Thyroid gland (tissue), 4 donors: ENCODE measurements around the gene AGPAT4. TPM values are rescaled to one million over a fixed set of nuclear protein-coding genes. Genes with fewer than 3 reads are reported as not detected.

ENCODE experiments used
- DNase-seq, 2 donors: peaks; one replicate each; pipeline ENCODE4 v3.0.0-alpha.2; 2019
- H3K27ac ChIP-seq, 3 donors: fragments of 200-600 bp; sonication (generic); 1 replicate in 2 of 3; 2 replicates in 1 of 3; pipeline ENCODE4 v1.5.1; 2016 to 2019; ENCODE audit warnings: mild to moderate bottlenecking in 1 of 3, moderate library complexity in 1 of 3
- H3K27me3 ChIP-seq: fragments of 200-600 bp; sonication (generic); one replicate; pipeline ENCODE4 v1.5.1; 2019
- H3K36me3 ChIP-seq, 2 donors: fragments of 200-600 bp; sonication (generic); one replicate each; pipeline ENCODE4 v1.5.1; 2016 to 2019
- H3K4me1 ChIP-seq, 2 donors: fragments of 200-600 bp; sonication (generic); one replicate each; pipeline ENCODE4 v1.5.1; 2017 to 2019
- H3K4me3 ChIP-seq, 3 donors: fragments of 200-600 bp; sonication (generic); replicated peaks in 1 of 3; 1 replicate in 2 of 3; 2 replicates in 1 of 3; pipeline ENCODE4 v1.5.1; 2016; ENCODE audit warnings: mild to moderate bottlenecking in 1 of 3
- H3K9me3 ChIP-seq: fragments of 200-600 bp; sonication (generic); one replicate; pipeline ENCODE4 v1.5.1; 2017
- POLR2A ChIP-seq, 2 donors: fragments of 450-650 bp; IDR thresholded peaks; one replicate each; pipeline ENCODE4 v1.6.1; 2017; ENCODE audit warnings: antibody characterized with exemption in 2 of 2, mild to moderate bottlenecking in 2 of 2, moderate library complexity in 1 of 2
- WGBS, 2 donors: methylation state at CpG; one replicate each; pipeline ENCODE4 v1.1.5; 2017; 5-methylcytosine and 5-hydroxymethylcytosine counted together
- intact Hi-C: fragments of 100-400 bp; cut with DNase I; formaldehyde crosslinking; loops from one replicate; pipeline ENCODE4 v1.15.1; 2023
- total RNA-seq, 4 donors: library from RNA; depleted of rRNA; stranded (reverse); fragments of >200 nt; gene quantifications; one replicate each; pipeline ENCODE4 v1.2.3, GENCODE V29; 2016
- TF ChIP-seq, protein P1 (sequence below), 6 experiments: fragments of 200-600 bp in 3 of 6; fragments of 450-650 bp in 3 of 6; sonication (generic) in 3 of 6; IDR thresholded peaks; one replicate each; pipeline ENCODE4 v1.5.1; 2016 to 2019; ENCODE audit warnings: antibody characterized with exemption in 6 of 6, mild to moderate bottlenecking in 2 of 6, inconsistent platforms in 1 of 6, moderate library complexity in 1 of 6

AGPAT4 gene
- total RNA-seq, 4 donors from 2014 or later = 6.1 to 12.8 (median 6.9) TPM

DNA sequence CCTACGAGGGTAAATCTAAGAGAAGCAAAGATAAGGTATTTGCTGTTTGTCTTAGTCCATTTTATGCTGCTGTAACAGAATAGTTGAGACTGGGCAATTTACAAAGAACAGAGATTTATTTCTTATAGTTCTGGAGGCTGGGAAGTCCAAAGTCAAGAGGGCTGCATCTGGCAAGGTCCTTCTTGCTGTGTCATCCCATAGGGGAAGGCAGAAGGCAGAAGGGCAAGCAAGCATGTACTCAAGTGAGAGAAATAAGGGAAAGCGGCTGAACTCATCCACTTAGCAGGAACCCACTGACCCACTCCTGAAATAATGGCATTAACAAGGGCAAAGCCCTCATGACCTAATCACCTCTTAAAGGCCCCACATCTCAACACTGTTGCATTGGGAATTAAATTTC, 102.7 kb downstream of the AGPAT4 start:
- Histone ChIP-seq H3K9me3 (no peaks in the 10 kb centered on the region), H3K27me3 (no peaks in the 10 kb centered on the region), H3K4me3 (no peak overlapping the region), H3K4me1 (no peaks in the 10 kb centered on the region), H3K27ac (no peak overlapping the region), H3K36me3 (no peaks in the 10 kb centered on the region)
- WGBS, 2 donors = 80 to 88% methylated on average over 2 of the region's 2 CpGs
- DNase-seq = no peak
- intact Hi-C loops = no loop called here
- TF ChIP-seq, protein P1, sequence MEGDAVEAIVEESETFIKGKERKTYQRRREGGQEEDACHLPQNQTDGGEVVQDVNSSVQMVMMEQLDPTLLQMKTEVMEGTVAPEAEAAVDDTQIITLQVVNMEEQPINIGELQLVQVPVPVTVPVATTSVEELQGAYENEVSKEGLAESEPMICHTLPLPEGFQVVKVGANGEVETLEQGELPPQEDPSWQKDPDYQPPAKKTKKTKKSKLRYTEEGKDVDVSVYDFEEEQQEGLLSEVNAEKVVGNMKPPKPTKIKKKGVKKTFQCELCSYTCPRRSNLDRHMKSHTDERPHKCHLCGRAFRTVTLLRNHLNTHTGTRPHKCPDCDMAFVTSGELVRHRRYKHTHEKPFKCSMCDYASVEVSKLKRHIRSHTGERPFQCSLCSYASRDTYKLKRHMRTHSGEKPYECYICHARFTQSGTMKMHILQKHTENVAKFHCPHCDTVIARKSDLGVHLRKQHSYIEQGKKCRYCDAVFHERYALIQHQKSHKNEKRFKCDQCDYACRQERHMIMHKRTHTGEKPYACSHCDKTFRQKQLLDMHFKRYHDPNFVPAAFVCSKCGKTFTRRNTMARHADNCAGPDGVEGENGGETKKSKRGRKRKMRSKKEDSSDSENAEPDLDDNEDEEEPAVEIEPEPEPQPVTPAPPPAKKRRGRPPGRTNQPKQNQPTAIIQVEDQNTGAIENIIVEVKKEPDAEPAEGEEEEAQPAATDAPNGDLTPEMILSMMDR (IDR thresholded peaks at IDR 0.05) = no peak
- no peak for TF ChIP-seq POLR2A (IDR thresholded peaks at IDR 0.05)

- intact Hi-C loops = no loop called here
- no peak overlapping the region for H3K4me3 ChIP-seq
- H3K9me3 ChIP-seq = no peaks in the 10 kb centered on the region
- H3K27ac ChIP-seq = no peak overlapping the region
- no peak for TF ChIP-seq POLR2A (IDR thresholded peaks at IDR 0.05)
- TF ChIP-seq, protein P1 (IDR thresholded peaks at IDR 0.05) = no peak
- H3K36me3 ChIP-seq = no peaks in the 10 kb centered on the region
- 72 to 78% methylated on average over 4 of the region's 4 CpGs for WGBS, 2 donors
- no peaks in the 10 kb centered on the region for H3K27me3 ChIP-seq
- DNase-seq = peak; percentile 47 to 68
- no peaks in the 10 kb centered on the region for H3K4me1 ChIP-seq
Measured at GRCh38 chr6:161169696-161170095, 104.2 kb downstream of the AGPAT4 start.

DNA sequence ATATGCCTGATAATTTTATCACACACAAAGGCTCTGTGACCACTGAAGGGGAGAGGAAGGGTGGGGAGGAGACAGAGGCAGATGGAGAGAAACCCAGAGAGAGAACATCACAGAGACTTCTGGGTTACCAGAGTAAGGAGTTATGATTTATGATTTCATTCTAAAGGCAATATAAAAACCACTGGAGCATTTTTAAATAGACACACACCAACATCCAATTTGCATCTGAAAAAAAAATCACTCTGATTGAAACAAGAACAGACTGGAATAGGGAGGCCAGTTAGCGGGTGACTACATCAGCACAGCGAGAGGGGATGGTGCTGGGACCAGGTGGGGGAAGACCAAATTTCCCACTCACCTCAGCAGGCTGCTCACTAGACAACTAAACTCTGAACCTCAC, 104.8 kb downstream of the AGPAT4 start:
- no peak for TF ChIP-seq POLR2A (IDR thresholded peaks at IDR 0.05)
- TF ChIP-seq, protein P1 (IDR thresholded peaks at IDR 0.05) = no peak
- intact Hi-C loops = no loop called here
- H3K4me3 ChIP-seq = no peak overlapping the region
- DNase-seq = no peak
- peaks cover 0 to 4% of the 10 kb centered on the region in 2 donors for H3K36me3 ChIP-seq
- no peaks in the 10 kb centered on the region for H3K4me1 ChIP-seq
- no peak overlapping the region for H3K27ac ChIP-seq
- no peaks in the 10 kb centered on the region for H3K27me3 ChIP-seq
- 95 to 98% methylated on average over 2 of the region's 2 CpGs for WGBS, 2 donors
- H3K9me3 ChIP-seq = no peaks in the 10 kb centered on the region

- Histone ChIP-seq H3K36me3 (peaks cover 0 to 4% of the 10 kb centered on the region in 2 donors), H3K4me3 (no peak overlapping the region), H3K9me3 (no peaks in the 10 kb centered on the region), H3K27me3 (no peaks in the 10 kb centered on the region), H3K4me1 (no peaks in the 10 kb centered on the region), H3K27ac (no peak overlapping the region)
- no peak for DNase-seq
- WGBS, 2 donors = 81 to 83% methylated on average over 14 of the region's 14 CpGs
- TF ChIP-seq, protein P1 (IDR thresholded peaks at IDR 0.05) = no peak
- no peak for TF ChIP-seq POLR2A (IDR thresholded peaks at IDR 0.05)
- intact Hi-C loops = no loop called here
Measured at GRCh38 chr6:161168281-161168891, 105.5 kb downstream of the AGPAT4 start.

- H3K9me3 ChIP-seq = no peaks in the 10 kb centered on the region
- H3K4me3 ChIP-seq = no peak overlapping the region
- intact Hi-C loops = no loop called here
- H3K36me3 ChIP-seq = peaks cover 0 to 4% of the 10 kb centered on the region in 2 donors
- WGBS, 2 donors = 95 to 97% methylated on average over 5 of the region's 5 CpGs
- H3K4me1 ChIP-seq = no peaks in the 10 kb centered on the region
- no peak for TF ChIP-seq POLR2A (IDR thresholded peaks at IDR 0.05)
- TF ChIP-seq, protein P1 (IDR thresholded peaks at IDR 0.05) = no peak
- no peak for DNase-seq
- H3K27ac ChIP-seq = no peak overlapping the region
- H3K27me3 ChIP-seq = no peaks in the 10 kb centered on the region
Measured at GRCh38 chr6:161166677-161167076, 107.2 kb downstream of the AGPAT4 start.
